Hematopoietic multipotent progenitor cell treated with erythropoietin and hydrocortisone succinate and interleukin-3 and kit ligand, for 17 days (in vitro differentiated cells): ENCODE data around the gene TRIM44.

Experiments
- DNase-seq: peaks from one replicate; pipeline ENCODE4 v3.0.0-alpha.2; 2015; ENCODE audit warnings: low spot score

Gene TRIM44

GRCh38 chr11:35662649-35663407, at the start of gene TRIM44:
Gene TRIM44 (plus strand): TSS chr11:35662775. CDS start chr11:35663112, 337 bp downstream.
- no peak for DNase-seq

GRCh38 chr11:35614939-35615569, 47.5 kb upstream of the TRIM44 start:
- no peak for DNase-seq

- peak; percentile 51 for DNase-seq
These were observed 46.4 kb upstream of the TRIM44 start for GRCh38 chr11:35615921-35616900.

GRCh38 chr11:35617316-35617686, 45.3 kb upstream of the TRIM44 start:
- no peak for DNase-seq

- DNase-seq = no peak
These were observed 44.7 kb upstream of the TRIM44 start, which contains the start of gene FJX1 for GRCh38 chr11:35617687-35618496. Gene FJX1 (plus strand): TSS chr11:35618460. CDS start chr11:35618637, 177 bp downstream.

- DNase-seq = no peak
These were observed 44.0 kb upstream of the TRIM44 start for GRCh38 chr11:35618497-35619115.

- no peak for DNase-seq
These were observed 43.3 kb upstream of the TRIM44 start for GRCh38 chr11:35619116-35619854.

- DNase-seq = no peak
These were observed 42.5 kb upstream of the TRIM44 start for GRCh38 chr11:35619855-35620640.

- DNase-seq = no peak
These were observed 41.8 kb upstream of the TRIM44 start for GRCh38 chr11:35620795-35621194.

- no peak for DNase-seq
These were observed 41.0 kb upstream of the TRIM44 start for GRCh38 chr11:35621620-35622019.

- DNase-seq = no peak
These were observed 40.5 kb upstream of the TRIM44 start for GRCh38 chr11:35622070-35622469.

GRCh38 chr11:35623621-35624168, 38.9 kb upstream of the TRIM44 start:
- DNase-seq = no peak

GRCh38 chr11:35624316-35624715, 38.3 kb upstream of the TRIM44 start:
- DNase-seq = no peak

- DNase-seq = no peak
These were observed 37.8 kb upstream of the TRIM44 start for GRCh38 chr11:35624781-35625180.

- DNase-seq = no peak
These were observed 36.1 kb upstream of the TRIM44 start for GRCh38 chr11:35626501-35626900.

GRCh38 chr11:35629511-35629910, 33.1 kb upstream of the TRIM44 start:
- no peak for DNase-seq

GRCh38 chr11:35629914-35630313, 32.7 kb upstream of the TRIM44 start:
- no peak for DNase-seq

GRCh38 chr11:35631891-35632290, 30.7 kb upstream of the TRIM44 start:
- no peak for DNase-seq

- DNase-seq = no peak
These were observed 30.3 kb upstream of the TRIM44 start for GRCh38 chr11:35632301-35632700.
